SHP77 treated with DMSO at 0.1 percent for 48 hours (cell line): ENCODE data around the gene LSS.

Source experiments
- DNase-seq: peaks from one replicate; lab custom pipeline; 2025; lab: John Stamatoyannopoulos, UW

Gene LSS

DNA sequence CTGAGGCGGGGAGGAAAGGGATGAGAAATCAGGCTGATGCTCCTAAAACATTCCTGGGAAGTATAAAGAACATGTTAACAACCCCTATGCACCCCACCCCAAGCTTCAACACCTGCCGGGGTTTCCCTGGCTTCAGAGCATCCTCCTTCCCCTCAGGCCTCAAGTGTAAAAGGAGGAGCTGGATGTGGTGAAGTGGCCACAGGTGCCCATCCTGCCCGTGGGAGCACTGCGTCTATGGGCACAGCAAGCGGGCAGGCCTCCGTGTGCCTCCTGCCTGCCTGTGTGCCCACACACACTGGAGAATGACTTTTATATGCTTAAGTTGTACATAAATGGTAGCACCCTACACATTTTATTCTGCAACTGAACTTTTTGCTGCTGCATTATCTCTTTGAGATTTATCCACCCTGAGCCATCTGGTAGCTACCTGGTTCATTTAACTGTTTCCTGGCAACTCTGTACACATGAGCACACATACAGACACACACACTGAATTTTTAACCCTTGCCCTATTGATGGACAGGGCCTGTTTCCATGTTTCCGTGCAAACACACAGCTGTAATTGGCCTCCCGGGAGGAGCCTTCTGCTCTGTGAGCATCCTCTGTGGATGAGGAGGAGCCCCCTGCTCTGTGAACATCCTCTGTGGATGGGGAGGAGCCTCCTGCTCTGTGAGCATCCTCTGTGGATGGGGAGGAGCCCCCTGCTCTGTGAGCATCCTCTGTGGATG, 59.8 kb downstream of the LSS start:
- DNase-seq, result no peak

DNA sequence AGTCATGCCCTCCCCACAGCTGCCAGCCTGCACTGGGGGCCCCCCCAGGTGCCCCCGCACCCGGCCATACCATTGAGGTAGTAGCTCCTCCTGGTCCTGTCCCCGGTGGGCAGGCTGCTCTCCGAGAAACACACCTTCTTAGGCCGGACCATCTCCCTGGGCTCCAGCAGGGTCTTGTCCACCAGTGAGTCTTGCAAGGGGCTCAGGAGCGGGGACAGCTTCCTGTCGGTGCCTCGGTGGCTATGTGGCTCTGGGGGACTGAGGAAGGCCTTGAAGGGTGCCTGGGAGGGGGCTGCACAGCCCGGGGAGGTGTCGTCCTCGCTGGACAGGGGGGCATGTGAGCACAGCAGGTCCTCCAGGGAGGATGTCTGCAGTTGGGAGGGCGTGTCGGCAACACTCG, 60.3 kb downstream of the LSS start:
- DNase-seq, result no peak

DNA sequence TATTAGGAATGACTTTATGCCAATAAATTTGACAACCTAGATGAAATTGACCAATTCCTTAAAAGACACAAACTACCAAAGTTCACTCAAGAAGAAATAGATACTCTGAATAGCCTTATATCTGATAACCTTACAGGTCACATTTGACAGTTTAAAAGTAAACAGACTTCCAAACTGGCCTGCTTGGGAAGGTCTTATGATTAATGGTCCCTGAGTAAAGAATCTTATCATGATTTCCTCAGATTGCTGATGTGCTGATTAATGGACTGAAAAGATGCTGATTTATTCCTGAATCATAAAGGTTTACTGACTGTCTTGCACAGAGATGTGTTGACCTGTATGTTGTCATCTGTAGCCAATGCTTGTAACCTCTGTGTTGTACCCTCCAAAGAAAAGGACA, 63.5 kb downstream of the LSS start:
- no peak for DNase-seq

DNA sequence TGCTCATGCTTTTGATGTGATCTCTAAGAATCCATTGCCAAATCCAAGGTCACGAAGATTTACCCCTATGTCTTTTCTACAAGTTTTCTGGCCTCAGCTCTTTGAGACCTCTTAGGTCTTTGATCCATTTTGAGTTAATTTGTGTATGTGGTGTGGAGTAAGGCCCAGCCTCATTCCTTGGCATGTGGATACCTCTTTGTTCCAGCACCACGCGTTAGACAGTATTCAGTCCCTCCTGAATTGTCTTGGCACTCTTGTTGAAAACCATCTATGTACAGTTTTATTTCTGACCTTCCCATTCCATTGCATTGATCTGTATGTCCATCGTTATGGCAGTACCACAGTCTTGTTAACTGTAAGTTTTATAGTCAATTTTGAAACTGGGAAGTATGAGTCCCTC, 65.2 kb downstream of the LSS start:
- no peak for DNase-seq

DNA sequence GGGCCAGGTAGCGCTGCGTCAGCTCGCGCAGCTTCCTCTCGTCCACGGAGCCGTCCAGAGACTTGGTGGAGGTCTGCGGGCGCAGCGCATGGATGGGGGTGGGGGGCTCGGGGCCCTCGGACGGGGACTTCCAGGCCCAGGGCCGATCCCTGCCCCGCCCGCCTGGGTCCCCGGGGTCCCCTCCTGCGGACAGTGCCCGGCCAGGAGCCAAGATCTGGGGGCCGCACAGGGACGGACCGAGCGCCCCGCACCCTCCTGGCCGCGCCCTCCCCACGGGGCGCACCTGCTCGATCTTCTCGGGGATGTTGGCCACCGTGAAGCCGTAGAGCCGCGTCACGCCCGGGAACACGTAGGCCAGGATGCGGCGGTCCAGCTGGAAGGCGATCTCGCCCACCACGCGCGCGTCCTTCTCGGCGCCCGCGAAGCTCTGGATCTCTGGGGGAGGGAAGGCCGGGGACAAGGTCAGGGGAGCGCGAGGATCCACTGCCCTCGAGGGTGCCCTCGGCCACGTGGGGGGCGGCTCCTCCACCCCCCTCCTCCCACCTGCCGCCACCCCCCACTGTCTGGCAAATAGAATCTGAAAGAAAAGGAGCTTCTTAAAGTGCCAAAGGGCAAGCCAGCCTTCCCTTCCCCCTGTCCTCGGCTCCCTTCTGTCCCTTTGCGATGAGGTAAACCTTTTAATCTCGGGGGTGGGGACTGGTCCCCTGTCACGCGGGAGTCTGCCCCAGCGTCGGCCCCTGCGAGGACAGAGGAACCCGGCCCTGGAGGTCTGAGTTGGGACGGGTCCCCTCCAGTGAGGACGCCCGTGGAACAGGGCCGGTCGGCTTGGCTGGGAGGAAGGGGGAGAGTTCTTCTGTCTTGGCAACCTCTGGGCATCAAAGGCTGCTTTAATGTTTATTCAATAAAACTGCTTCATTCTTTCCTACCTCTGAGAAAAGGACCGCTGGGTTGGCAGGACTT, 66.7 kb downstream of the LSS start:
- no peak for DNase-seq

DNA sequence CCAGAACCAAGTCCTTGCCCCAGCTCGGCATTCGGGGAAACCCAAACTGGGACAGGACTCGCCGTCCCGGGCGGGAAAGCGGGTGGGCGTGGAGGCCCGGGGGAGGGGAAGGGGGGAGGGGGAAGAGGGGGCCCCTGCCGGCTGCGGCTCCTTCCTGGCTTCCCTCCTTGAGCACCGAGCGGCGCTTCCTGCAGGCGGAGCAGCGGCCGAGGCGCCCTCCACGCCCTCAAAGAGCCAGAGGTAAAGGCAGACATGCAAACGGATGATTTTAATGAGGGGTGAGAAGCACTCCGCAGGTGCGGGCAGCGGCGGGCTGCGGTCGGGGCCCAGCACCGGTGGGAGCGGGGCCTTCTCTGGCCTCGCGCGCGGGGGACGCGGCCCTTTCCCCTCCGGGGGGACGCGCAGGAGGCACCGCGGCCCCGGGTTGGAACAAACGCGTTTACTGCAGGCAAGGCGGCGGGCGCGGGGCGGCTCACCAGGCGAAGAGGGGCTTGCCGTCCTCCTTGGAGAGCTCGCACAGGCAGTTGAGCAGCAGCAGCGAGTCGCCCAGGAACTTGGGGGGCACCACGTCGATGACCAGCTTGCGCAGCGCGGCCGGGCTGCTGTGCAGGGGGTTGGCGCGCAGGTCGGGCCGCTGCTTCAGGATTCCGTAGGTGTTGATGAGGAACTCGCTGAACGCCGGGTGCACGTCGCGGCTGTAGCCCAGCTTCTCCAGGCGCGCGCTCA, 67.5 kb downstream of the LSS start:
- no peak for DNase-seq

DNA sequence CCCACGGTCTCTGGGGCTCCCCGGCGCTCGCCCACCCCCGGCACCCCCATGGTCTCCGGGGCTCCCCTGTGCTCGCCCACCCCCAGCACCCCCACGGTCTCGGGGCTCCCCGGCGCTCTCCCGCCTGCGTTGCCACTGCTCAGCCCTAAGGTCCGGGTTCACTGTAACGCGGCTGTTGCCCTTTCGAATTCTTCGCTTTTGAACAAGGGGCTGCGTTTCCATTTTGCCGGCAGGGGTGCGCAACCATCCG, 68.0 kb downstream of the LSS start:
- DNase-seq, result no peak

DNA sequence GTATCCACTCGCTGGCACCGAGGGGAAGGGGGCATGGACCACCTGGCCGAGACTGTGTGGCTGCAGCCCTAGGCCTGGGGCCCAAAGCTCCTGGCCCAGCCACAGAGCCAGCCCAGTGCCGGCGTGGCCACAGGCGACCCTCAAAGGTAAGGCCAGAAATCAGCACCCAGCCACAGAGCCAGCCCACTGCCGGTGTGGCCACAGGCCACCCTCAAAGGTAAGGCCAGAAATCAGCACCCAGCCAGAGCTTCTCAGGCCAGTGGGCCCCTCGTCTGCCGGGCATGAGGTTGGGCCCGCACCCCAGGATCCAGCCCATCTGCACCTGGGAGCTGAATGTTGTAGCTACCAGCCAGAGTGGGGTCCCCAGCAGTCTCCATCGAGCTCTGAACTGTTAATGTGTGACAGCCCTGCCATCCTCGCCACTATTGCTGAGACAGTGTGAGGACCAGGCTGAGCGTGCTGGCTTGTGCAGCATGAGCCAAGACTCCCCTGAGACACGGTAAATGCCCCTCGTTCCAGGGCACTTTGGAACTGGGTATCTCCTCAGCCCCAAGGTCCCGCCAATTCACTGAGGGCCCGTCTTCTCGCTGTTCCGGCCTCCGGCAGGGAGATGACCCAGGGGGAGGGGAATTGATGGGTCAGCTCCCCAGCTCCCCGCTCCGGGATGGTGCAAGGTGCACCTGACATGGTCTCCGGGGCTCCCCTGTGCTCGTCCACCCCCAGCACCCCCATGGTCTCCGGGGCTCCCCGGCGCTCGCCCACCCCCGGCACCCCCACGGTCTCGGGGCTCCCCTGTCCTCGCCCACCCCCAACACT, 68.5 kb downstream of the LSS start:
- no peak for DNase-seq

DNA sequence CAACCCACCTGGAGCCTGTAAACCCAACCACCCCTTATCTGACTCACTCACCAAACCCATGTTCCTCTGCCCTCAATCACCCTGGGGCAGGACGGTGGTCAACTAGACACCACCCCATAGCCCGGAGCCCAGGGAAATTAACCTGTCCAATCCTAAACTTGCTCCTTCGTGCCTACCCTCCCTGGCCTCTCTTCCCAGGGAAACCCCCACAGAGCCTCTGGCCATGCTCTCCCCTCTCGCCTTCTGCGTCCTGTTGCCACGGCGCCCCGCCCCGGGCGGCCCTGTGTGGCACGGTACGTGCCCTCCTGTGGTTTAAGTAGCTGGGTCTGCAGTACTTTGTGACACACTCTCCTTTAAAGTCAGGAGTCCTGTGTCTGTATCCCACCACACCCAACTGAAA, 69.2 kb downstream of the LSS start:
- no peak for DNase-seq

DNA sequence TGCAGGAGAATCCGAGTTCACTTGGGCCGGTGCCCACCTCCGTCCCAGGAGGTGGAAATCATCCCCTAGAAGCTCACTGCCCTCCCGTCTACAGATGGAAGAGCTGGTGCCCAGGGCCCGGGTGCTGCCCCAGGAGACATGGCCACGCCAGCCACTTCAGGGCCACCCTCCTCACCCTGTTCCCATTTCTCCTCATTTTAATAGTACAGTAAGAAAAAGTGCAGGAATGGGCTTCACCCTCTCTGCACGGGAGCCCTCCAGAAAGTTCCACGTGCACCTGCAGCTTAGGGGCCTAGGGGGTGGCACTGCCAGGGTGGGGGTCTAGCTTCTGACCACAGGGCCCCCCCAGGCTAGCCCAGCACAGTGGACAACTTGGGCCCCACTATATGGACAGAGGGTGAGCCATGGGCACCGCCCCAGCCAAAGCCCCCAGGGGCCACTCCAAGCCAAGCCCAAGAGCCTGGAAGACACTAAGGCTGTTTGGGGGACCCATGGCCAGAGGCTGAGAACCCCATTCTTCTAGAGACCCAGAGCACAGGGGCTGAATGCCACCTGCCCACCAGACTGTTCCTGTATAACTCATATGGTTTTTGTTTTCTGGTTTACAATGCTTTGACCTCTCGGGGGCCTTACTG, 69.8 kb downstream of the LSS start:
- DNase-seq, result no peak

DNA sequence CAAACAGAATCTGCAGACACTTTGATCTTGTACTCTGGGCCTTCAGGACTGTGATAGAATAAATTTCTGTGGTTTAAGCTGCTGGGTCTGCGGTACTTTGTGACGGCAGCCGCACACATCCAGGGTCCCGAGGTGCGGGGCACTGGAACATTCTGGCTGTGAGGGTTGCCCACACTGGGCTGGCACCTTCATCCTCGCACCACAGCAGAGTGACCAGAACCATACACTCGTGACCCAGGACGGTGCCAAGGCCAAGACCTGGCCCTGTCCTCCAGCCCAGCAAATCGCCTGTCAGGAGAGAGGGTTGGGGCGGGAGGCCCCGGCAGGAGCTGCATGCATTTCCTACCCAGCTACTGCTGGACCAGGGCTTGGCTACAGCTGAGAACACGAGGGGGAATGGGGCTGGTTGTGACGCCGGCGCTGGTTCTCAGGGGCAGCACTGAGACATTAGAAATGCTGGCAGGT, 70.6 kb downstream of the LSS start:
- no peak for DNase-seq

DNA sequence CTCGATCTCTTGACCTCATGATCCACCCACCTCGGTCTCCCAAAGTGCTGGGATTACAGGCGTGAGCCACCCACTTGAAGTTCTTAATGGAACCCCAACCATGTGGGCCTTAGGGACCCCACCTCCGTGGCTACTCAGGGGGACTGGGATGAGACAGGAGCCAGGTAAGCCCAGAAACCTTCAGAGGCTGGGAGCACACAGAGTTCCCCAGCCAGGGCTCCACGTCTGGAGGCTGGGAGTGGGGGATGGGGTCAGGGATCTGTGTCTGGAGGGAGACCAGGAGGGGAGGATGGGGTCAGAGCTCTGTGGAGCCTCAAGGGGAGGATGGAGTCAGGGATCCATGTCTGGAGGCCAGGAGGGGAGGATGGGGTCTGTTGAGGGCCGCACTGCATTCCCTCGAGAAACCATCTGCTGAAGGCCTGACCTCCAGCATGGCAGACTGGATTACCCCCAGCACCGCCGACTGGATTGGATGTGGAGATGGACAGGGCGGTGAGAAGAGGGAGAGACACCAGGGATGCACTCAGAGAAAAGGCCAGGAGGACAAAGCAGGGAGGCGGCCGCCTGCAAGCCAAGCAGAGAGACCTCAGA, 71.1 kb downstream of the LSS start:
- no peak for DNase-seq

DNA sequence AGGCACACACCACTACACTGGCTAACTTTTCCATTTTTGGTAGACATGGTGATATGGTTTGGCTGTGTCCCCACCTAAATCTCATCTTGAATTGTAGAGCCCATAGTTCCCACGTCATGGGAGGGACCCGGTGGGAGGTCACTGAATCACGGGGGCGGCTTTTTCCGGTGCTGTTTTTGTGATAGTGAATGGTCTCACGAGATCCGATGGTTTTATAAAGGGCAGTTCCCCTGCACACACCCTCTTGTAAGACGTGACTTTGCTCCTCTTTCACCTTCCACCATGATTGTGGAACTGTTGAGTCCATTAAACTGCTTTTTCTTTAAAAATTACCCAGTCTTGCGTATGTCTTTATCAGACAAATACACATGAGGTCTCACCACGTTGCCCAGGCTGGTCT, 71.9 kb downstream of the LSS start:
- no peak for DNase-seq

DNA sequence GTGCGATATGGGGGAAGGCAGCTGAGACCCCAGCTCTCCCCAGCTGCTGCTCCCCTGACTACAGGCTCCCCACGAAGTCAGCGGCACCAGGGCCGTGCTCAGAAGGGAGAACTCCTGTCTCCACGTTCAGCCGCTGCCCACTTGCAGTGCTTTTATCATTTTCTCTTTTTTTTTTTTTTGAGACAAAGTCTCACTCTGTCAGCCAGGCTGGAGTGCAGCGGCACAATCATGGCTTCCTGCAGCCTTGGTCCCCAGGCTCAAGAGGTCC, 72.3 kb downstream of the LSS start:
- DNase-seq, result no peak

DNA sequence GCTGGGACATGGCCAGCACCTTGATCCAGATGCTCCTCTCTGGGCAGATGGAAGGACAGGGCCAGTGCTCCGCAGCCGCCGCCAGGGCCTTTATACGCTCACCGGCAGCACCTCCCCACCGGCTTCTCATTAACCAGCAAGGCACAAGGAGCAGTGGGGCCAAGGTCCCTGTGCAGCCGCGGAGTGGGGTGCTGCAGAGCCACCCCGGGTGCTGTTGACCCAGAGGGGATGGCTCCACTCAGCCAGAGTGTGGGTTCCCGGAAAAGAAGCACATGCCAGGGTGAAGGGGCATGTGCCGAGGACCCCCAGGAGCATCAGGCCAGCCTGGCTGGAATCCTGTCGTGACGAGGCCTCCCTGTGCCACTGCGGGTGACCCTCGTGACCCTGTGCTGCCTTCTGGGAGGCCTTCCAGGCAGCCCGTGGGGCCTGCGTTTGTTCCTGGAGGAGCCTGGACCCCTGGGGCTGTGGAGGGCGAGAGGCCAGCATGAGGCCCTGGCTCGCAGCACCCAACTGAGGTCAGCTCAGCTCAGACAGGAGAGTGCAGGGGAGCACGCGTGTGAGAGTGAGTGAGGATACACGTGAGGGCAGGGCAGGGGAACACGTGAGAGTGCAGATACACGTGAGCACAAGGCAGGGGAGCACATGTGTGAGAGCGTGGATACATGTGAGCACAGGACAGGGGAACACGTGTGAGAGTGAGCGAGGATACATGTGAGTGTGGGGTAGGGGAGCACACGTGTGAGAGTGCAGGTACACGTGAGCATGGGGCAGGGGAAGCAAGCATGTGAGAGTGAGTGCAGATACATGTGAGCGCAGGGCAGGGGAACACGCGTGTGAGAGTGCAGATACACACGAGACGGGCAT, 72.8 kb downstream of the LSS start, which contains the start of gene FTCD:
TSS of gene FTCD (minus strand) at position 66 of the 864 bp plus-strand sequence. CDS start at position 10, 56 bp downstream.
- no peak for DNase-seq

DNA sequence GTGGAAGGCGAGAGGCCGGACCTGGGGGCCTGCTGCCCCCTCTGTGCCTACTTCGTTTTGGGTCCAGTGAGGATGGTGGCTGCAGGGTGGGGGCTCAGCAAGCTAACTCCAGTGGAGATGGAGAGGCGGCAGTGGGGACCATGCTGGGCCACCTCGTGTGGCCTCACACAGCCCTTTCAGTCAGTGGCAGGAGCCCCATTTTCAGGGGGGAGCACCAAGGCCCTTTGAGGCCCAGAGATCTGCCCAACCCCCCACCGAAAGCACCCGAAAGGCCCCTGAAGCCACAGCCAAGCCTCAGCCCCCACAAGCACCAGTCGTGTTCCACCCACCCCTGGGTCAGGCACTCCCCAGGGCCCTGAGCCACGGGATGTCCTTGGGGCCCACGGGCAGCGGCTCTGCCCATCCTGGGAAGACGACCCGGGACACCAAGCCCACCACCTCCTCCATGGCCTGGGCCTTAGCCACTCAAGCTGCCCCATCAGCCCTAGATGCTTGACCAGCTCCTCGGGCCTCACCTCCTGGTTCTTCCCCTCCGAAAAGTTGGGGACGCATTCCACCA, 73.5 kb downstream of the LSS start:
- DNase-seq, result no peak

DNA sequence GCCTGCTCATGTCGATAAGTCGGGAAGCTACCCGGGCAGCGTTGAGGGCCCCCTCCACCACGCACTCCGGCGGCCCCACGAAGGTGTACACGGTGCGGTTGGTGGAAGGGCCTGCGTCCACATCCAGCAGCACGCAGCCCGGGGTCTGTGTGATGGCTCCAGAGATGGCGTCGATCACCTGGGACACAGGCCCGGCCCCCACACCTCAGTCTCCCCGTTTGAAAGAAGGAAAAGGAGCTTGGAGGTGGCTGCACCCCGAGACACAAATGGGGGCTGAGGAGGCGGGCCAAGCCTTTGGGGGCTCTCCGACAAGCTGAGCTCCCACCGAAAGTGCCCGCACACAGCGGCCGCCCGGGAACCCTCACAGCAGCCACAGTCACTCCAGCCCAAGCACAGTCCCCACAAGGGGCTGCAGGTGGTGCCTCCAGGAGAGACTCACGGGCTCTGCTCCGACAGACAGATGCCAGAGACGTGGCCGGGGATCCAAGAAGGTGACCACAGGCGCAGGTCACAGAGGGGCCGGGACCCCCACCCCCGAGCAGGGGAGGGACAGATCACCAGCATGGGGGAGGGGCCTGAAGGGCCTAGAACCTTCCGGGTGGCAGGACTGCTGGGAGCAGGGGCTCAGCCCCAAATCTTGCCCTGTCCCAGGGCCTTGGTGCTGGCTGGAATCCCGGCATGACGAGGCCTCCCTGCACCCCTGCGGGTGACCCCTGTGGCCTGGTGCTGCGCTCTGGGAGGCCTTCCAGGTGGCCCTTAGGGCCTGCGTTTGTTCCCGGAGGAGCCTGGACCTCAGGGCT, 74.2 kb downstream of the LSS start:
- DNase-seq, result no peak

DNA sequence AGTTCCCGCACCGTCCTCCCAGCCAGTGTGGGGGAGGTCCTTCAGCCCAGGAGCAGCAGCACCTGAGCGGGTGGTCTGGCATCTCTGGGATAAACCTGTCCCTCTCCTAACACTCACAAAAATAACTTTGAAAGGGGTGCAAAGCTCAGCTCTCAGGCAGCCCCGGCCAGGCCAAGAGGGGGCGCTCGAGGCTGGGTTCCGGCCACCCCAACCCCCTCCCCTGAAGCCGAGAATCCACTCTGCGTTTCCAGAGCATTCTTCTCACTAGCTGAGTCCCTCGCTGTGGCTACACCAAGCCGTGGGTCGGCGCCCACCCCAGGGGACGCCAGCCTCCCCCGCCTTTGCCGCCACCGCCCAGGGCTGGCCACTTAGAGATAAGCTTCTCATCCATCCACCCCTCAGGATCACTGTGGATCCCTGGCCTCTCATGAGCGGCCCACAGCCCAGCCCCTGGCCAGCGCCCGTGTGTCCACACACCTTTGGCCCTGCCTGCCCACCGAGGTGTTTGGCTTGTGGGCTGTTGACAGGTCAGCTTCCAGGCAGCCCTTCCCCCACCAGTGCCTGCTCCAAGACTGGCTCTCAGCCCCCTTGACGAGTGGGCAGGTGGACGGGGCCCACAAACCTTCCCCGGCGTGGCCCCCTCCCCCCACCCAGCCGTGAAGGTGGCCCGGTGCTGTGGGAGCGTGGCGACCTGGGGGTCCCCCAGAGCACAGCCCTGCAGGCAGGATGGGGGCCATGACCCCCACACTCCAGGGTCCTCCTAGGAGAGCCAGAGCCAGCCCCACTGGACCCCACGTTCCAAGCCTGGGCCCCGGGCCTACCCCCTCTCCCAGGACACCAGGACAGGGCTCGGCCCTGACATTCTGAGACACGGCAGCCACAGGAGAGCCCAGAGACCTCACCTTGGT, 75.1 kb downstream of the LSS start:
- DNase-seq, result peak; percentile 22
